ENCODE results near the gene IQCF6. TPM values are rescaled to one million over a fixed set of nuclear protein-coding genes. Genes with fewer than 3 reads are reported as not detected.

The IQCF6 gene
- total RNA-seq = not detected

DNA sequence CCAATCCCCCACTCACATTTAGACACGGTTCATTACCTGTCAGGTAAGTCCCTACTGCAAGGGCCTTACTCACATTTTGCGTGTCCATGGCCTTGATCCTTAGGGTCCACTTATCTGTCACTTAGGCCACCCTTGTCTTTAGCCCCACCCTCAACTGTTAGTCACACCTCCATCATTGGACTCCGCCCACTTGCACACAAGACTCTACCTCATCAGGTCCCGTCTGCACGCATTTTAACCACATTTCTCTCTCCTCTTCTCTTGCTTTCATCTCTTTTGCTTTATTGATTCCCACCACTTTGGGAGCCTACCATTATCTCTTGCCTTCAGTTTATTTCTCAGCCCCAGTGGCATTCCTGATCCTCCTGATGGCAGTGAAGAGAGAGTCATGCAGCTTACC, at the start of gene IQCF6:
TSS of gene IQCF6 (minus strand) at position 101 of the 400 bp plus-strand sequence. CDS start at position 88, 13 bp downstream.

Other genes with a start within 250 kb of the IQCF6 start
- 48.2 TPM for gene RAD54L2, start 240.5 kb downstream of the IQCF6 start, total RNA-seq
- gene TEX264, start 108.0 kb downstream of the IQCF6 start, total RNA-seq = 14.1 TPM
- 17.5 TPM for gene GRM2, start 72.2 kb downstream of the IQCF6 start, total RNA-seq
- gene IQCF2, start 82.4 kb upstream of the IQCF6 start, total RNA-seq = not detected
- gene IQCF5, start 96.4 kb upstream of the IQCF6 start, total RNA-seq = not detected
- gene IQCF1, start 124.1 kb upstream of the IQCF6 start, total RNA-seq = not detected
- 13.1 TPM for gene RRP9, start 162.7 kb upstream of the IQCF6 start, total RNA-seq
- 7.5 TPM for gene PARP3, start 163.1 kb upstream of the IQCF6 start, total RNA-seq
- gene GPR62, start 176.1 kb upstream of the IQCF6 start, total RNA-seq = 0.31 TPM
- gene PCBP4, start 188.2 kb upstream of the IQCF6 start, total RNA-seq = 72.9 TPM
- gene ABHD14B, start 194.8 kb upstream of the IQCF6 start, total RNA-seq = 4.7 TPM
- gene ABHD14A, start 195.8 kb upstream of the IQCF6 start, total RNA-seq = 23.2 TPM
- 6.9 TPM for gene ACY1, start 204.3 kb upstream of the IQCF6 start, total RNA-seq
- gene RPL29, start 216.7 kb upstream of the IQCF6 start, total RNA-seq = 712 TPM